K562 (cell line): ENCODE measurements around the gene STAU1. TPM values are rescaled to one million over a fixed set of nuclear protein-coding genes. Genes with fewer than 3 reads are reported as not detected.

ENCODE experiments used
- ATAC-seq: fragments of 200-7000 bp; cut with Tn5 transposase; 3 replicates; pipeline ENCODE4 v1.9.1; 2020; ENCODE audit warnings: moderate library complexity
- BruUV-seq: library from RNA; stranded (reverse); fragments of 400-500 nt; replicated peaks from 2 replicates; lab custom pipeline; 2021; lab: Mats Ljungman, UMichigan
- CTCF ChIA-PET: fragments of 300-600 bp; formaldehyde crosslinking; extraction: SDS; loops from one replicate; lab custom pipeline; 2021; ENCODE audit warnings: low intra/inter-chr PET ratio; lab: Yijun Ruan, JAX
- POLR2A ChIA-PET: fragments of 300-600, 350-650 bp; sonication (Branson Sonifier 250); formaldehyde crosslinking; extraction: SDS; loops from one replicate; lab custom pipeline; 2021; ENCODE audit warnings: antibody characterized with exemption, inconsistent platforms; lab: Yijun Ruan, JAX
- DNase-seq, 4 experiments: peaks; one replicate each; pipeline versions ENCODE4 v3.0.0 to v3.0.0-alpha.2; 2011 to 2018; ENCODE audit warnings: low spot score in 3 of 4, mixed read lengths in 3 of 4; ENCODE audit errors: extremely low read depth in 1 of 4
- FAIRE-seq: peaks from 2 replicates; lab custom pipeline; 2011; peaks lifted over from hg19 to GRCh38; lab: Jason Lieb, UNC
- H2AFZ ChIP-seq: 2 replicates; pipeline ENCODE4 v1.6.0; 2011; ENCODE audit warnings: low read depth, low read length, control low read depth, inconsistent platforms
- H3K27ac ChIP-seq: fragments of 200-600 bp; 3 replicates; pipeline ENCODE4 v1.8.0; 2011; ENCODE audit warnings: low read depth, mild to moderate bottlenecking, control low read depth, inconsistent platforms, low read length, moderate library complexity, mixed read lengths; ENCODE audit errors: extremely low read depth
- H3K27me3 ChIP-seq, 2 experiments: fragments of 300-600 bp in 1 of 2; 2 replicates in 1 of 2; 3 replicates in 1 of 2; pipeline versions ENCODE4 v1.6.0 to v1.8.0; 2011; ENCODE audit warnings: inconsistent platforms in 2 of 2, low read length in 2 of 2, mild to moderate bottlenecking in 1 of 2, mixed read lengths in 1 of 2, moderate library complexity in 1 of 2; ENCODE audit not compliant: control insufficient read depth in 2 of 2, insufficient read depth in 2 of 2
- H3K36me3 ChIP-seq: fragments of 300-600 bp; 3 replicates; pipeline ENCODE4 v1.8.0; 2011; ENCODE audit warnings: mild to moderate bottlenecking, low read length, inconsistent platforms; ENCODE audit not compliant: control insufficient read depth, insufficient read depth
- H3K4me1 ChIP-seq, 2 experiments: fragments of 200-600 bp in 1 of 2; replicated peaks in 1 of 2; 2 replicates in 1 of 2; 3 replicates in 1 of 2; pipeline versions ENCODE4 v1.5.1 to v1.8.0; 2011; ENCODE audit warnings: inconsistent platforms in 2 of 2, low read length in 2 of 2, mild to moderate bottlenecking in 1 of 2, mixed read lengths in 1 of 2, moderate library complexity in 1 of 2; ENCODE audit not compliant: control insufficient read depth in 2 of 2, insufficient read depth in 2 of 2
- H3K4me2 ChIP-seq: 2 replicates; pipeline ENCODE4 v1.6.1; 2011; ENCODE audit warnings: low read length, control low read depth, inconsistent platforms, mixed read lengths; ENCODE audit not compliant: insufficient read depth
- H3K4me3 ChIP-seq: fragments of 200-600 bp; sonication (generic), shearing (Covaris generic); 2 replicates; pipeline ENCODE4 v1.5.1; 2016; ENCODE audit warnings: control low read depth, inconsistent platforms
- H3K79me2 ChIP-seq: fragments of 200-600 bp; 3 replicates; pipeline ENCODE4 v1.8.0; 2011; ENCODE audit warnings: low read length, inconsistent platforms; ENCODE audit not compliant: control insufficient read depth, insufficient read depth
- H3K9ac ChIP-seq, 2 experiments: 2 replicates each; pipeline versions ENCODE4 v1.6.0 to v1.6.1; 2011; ENCODE audit warnings: low read depth in 2 of 2, low read length in 2 of 2, control low read depth in 1 of 2, inconsistent platforms in 1 of 2, mild to moderate bottlenecking in 1 of 2, mixed read lengths in 1 of 2; ENCODE audit not compliant: insufficient read depth in 1 of 2
- H3K9me1 ChIP-seq: one replicate; pipeline ENCODE4 v1.6.0; 2011; ENCODE audit warnings: inconsistent platforms, mild to moderate bottlenecking, low read length, moderate library complexity; ENCODE audit not compliant: control insufficient read depth, insufficient read depth
- H3K9me3 ChIP-seq: replicated peaks from 2 replicates; pipeline ENCODE4 v1.5.1; 2011; ENCODE audit warnings: low read depth, low read length, inconsistent platforms; ENCODE audit not compliant: control insufficient read depth, insufficient read depth
- H4K20me1 ChIP-seq: replicated peaks from 2 replicates; pipeline ENCODE4 v1.6.1; 2011; ENCODE audit warnings: low read length, inconsistent platforms, mixed read lengths; ENCODE audit not compliant: control insufficient read depth, insufficient read depth
- CBX3 ChIP-seq, 2 experiments: IDR thresholded peaks; 1 replicate in 1 of 2; 2 replicates in 1 of 2; pipeline ENCODE4 v1.6.1; 2012; ENCODE audit warnings: inconsistent platforms in 2 of 2, low read length in 2 of 2, borderline replicate concordance in 1 of 2, control low read depth in 1 of 2
- CGGBP1 ChIP-seq: fragments of 250-450 bp; sonication (Bioruptor Pico); IDR thresholded peaks from 2 replicates; pipeline ENCODE4 v1.9.0; 2021; ENCODE audit warnings: mild to moderate bottlenecking
- MAX ChIP-seq: sonication (generic); formaldehyde crosslinking; IDR thresholded peaks from 2 replicates; pipeline ENCODE4 v1.9.0; 2022; ENCODE audit warnings: mild to moderate bottlenecking, missing genetic modification reagents
- MTA3 ChIP-seq: fragments of 450-650 bp; formaldehyde crosslinking; IDR thresholded peaks from 2 replicates; pipeline ENCODE4 v1.6.1; 2017; ENCODE audit warnings: mild to moderate bottlenecking, borderline replicate concordance
- PHF20 ChIP-seq: fragments of 450-650 bp; IDR thresholded peaks from 2 replicates; pipeline ENCODE4 v1.6.1; 2018; ENCODE audit not compliant: partially characterized antibody
- PTBP1 ChIP-seq: fragments of 200-400 bp; formaldehyde crosslinking; IDR thresholded peaks from 2 replicates; pipeline ENCODE4 v1.6.1; 2017; ENCODE audit warnings: low read depth, low read length
- TGIF2 ChIP-seq: sonication (generic); formaldehyde crosslinking; IDR thresholded peaks from 2 replicates; pipeline ENCODE4 v1.8.1; 2022; ENCODE audit warnings: mild to moderate bottlenecking, missing genetic modification reagents, moderate library complexity
- ZNF407 ChIP-seq: fragments of 450-650 bp; IDR thresholded peaks from 2 replicates; pipeline ENCODE4 v1.6.1; 2016; ENCODE audit warnings: low read depth
- WGBS: fragments of 100-300 bp; shearing (Covaris generic); methylation state at CpG from one replicate; pipeline ENCODE4 v1.1.6; 2016; ENCODE audit warnings: low coverage, mixed read lengths; ENCODE audit not compliant: insufficient coverage; ENCODE audit errors: missing lambda C conversion rate; 5-methylcytosine and 5-hydroxymethylcytosine counted together
- in situ Hi-C: fragments of 300-500 bp; cut with MboI; formaldehyde crosslinking; loops from 4 replicates; pipeline ENCODE4 v1.15.0; 2018; ENCODE audit warnings: inconsistent platforms, mixed read lengths
- intact Hi-C: fragments of 100-400 bp; cut with micrococcal nuclease; formaldehyde crosslinking; loops from 2 replicates; pipeline ENCODE4 v1.14.2; 2022
- polyA plus RNA-seq, 8 experiments: library from polyadenylated mRNA; depleted of rRNA in 4 of 8; stranded (reverse) in 5 of 8; unstranded in 3 of 8; fragments of >200 nt; fragmentation: Nextera tagmentation in 2 of 8; fragmentation: Illumina TruSeq in 1 of 8; extraction: Ambion mirVana in 2 of 8; extraction: Trizol in 1 of 8; gene quantifications; 2 replicates each; pipeline versions ENCODE4 v1.2.1 to v1.2.3, GENCODE V29; 2011 to 2014; ENCODE audit warnings: inconsistent platforms in 1 of 8, missing spikeins in 1 of 8
- total RNA-seq, 7 experiments: library from RNA; depleted of rRNA in 6 of 7; stranded (reverse); fragments of >200 nt in 6 of 7; fragmentation: Illumina TruSeq in 2 of 7; extraction: Trizol in 2 of 7; gene quantifications; 2 replicates each; pipeline versions ENCODE4 v1.2.1 to v1.2.3, GENCODE V29; 2011 to 2021; ENCODE audit warnings: low replicate concordance in 1 of 7

STAU1 gene
- total and polyA plus RNA-seq, 9 of the 15 experiments (the other 6 are each of a cell fraction or from before 2014, with no cell fraction given) = 18.0 to 106 (median 50.6) TPM

GRCh38 chr20:49219091-49219923 lies 31.2 kb upstream of the STAU1 start, which contains the start of gene DDX27:
Gene DDX27 (plus strand): TSS chr20:49219416. CDS start chr20:49219449, 33 bp downstream.
- ATAC-seq (peak; percentile 93), FAIRE-seq (peak; percentile 100), DNase-seq (peak; percentile 94 to 99 (median 96))
- WGBS = under 1% methylated on average over 43 of the region's 46 CpGs
- Histone ChIP-seq H3K79me2 (peaks cover 22% of the 10 kb centered on the region), H2AFZ (peak within 1 kb of the TSS; percentile 98), H4K20me1 (no peaks in the 10 kb centered on the region), H3K9ac (peak within 1 kb of the TSS; percentile 90 to 97), H3K9me1 (no peaks in the 10 kb centered on the region), H3K4me3 (peak within 1 kb of the TSS; percentile 77), H3K27ac (peak within 1 kb of the TSS; percentile 76), H3K36me3 (peaks cover 33% of the 10 kb centered on the region; the same call in 2 of the 3 replicates), H3K4me1 (peaks cover 14 to 19% of the 10 kb centered on the region in 2 experiments; a peak in 4 of 5 replicates), H3K27me3 (no peaks in the 10 kb centered on the region), H3K9me3 (no peaks in the 10 kb centered on the region), H3K4me2 (peak within 1 kb of the TSS; percentile 98)
- intact Hi-C loops = loop anchor here (5.0 kb wide), 1 partner anchor 37 kb away; no protein-coding TSS in a partner anchor
- ChIA-PET POLR2A (interaction anchor here (0.6 to 1.0 kb wide), 10 partner anchors 9 to 321 kb away, joined by 3 to 5 read pairs (median 4); no protein-coding TSS in a partner anchor), CTCF (interaction anchor here (0.6 kb wide), 1 partner anchor 71 kb away, joined by 6 read pairs; no protein-coding TSS in a partner anchor)
- in situ Hi-C loops = loop anchor here (5.0 kb wide), 1 partner anchor 87 kb away; no protein-coding TSS in a partner anchor
- BruUV-seq = TSS peak; percentile 82
- peak; percentile 79 for TF ChIP-seq MAX
- TF ChIP-seq MTA3 = peak; percentile 80; the same call in 1 of the 2 replicates
- TF ChIP-seq ZNF407 = no peak; the same call in 1 of the 2 replicates
- peak in 1 of 2 experiments; percentile 58; a peak in 1 of 3 replicates for TF ChIP-seq CBX3 (IDR thresholded peaks at IDR 0.05; ENCODE audit: borderline replicate concordance in 1 of 2, low read length in 2 of 2)
- no peak for TF ChIP-seq PTBP1
- TF ChIP-seq TGIF2 = no peak
- no peak for TF ChIP-seq CGGBP1
- TF ChIP-seq PHF20 = peak; percentile 93
